Measurements from ENCODE around the gene SCAPER.

The SCAPER gene

GRCh38 chr15:76342058-76342381, 563.1 kb downstream of the SCAPER start:
- CTCF ChIA-PET = no interaction called here
- H3K27ac ChIP-seq (ENCODE audit: extremely low read depth, low read depth, low read length) = no peak overlapping the region

GRCh38 chr15:76341366-76342057, 563.6 kb downstream of the SCAPER start:
- CTCF ChIA-PET = no interaction called here
- peaks cover 0 to 41% of the 10 kb centered on the region in 2 experiments; a peak in 1 of 3 replicates for H3K36me3 ChIP-seq (ENCODE audit: control insufficient read depth in 2 of 2, insufficient read depth in 1 of 2, low read length in 2 of 2)

More at GRCh38 chr15:76342058-76342381, 563.1 kb downstream of the SCAPER start:
- Histone ChIP-seq H3K36me3 (ENCODE audit: control insufficient read depth in 2 of 2, insufficient read depth in 1 of 2, low read length in 2 of 2) (peaks cover 0 to 41% of the 10 kb centered on the region in 2 experiments; a peak in 1 of 3 replicates), H3K4me1 (ENCODE audit: control insufficient read depth, insufficient read depth, low read length) (peaks cover 26% of the 10 kb centered on the region), H3K4me3 (ENCODE audit: low read depth, low read length) (no peak overlapping the region), H3K9me3 (ENCODE audit: control insufficient read depth, insufficient read depth, low read depth, low read length) (no peaks in the 10 kb centered on the region)
- POLR2A ChIA-PET = no interaction called here
- TF ChIP-seq ZNF488 (tag by site-specific recombination; IDR thresholded peaks at IDR 0.05) (no peak), ZNF426 (tag by site-specific recombination; IDR thresholded peaks at IDR 0.05) (no peak), ZNF654 (tag by site-specific recombination; IDR thresholded peaks at IDR 0.05; ENCODE audit: low read depth) (no peak), ZBTB8A (tag by site-specific recombination; IDR thresholded peaks at IDR 0.05) (no peak), SETDB1 (IDR thresholded peaks at IDR 0.05; ENCODE audit: insufficient read length, low read length) (no peak), BCL6B (tag by site-specific recombination; IDR thresholded peaks at IDR 0.05) (no peak), REPIN1 (tag by site-specific recombination; IDR thresholded peaks at IDR 0.05; ENCODE audit: low read depth) (no peak), BCL11B (tag by site-specific recombination; IDR thresholded peaks at IDR 0.05; ENCODE audit: low read depth) (no peak), KLF10 (tag by site-specific recombination; IDR thresholded peaks at IDR 0.05) (no peak), ZNF449 (tag by site-specific recombination; IDR thresholded peaks at IDR 0.05) (no peak), ZNF433 (tag by site-specific recombination; IDR thresholded peaks at IDR 0.05; ENCODE audit: low read depth) (no peak), ZSCAN23 (tag by site-specific recombination; IDR thresholded peaks at IDR 0.05) (no peak), ZNF274 (IDR thresholded peaks at IDR 0.05; ENCODE audit: low read length) (no peak), ZNF274 (tag by site-specific recombination; IDR thresholded peaks at IDR 0.05; ENCODE audit: borderline replicate concordance) (no peak), KLF8 (tag by site-specific recombination; IDR thresholded peaks at IDR 0.05) (no peak), PRDM4 (tag by site-specific recombination; IDR thresholded peaks at IDR 0.05) (no peak), GLI4 (tag by site-specific recombination; IDR thresholded peaks at IDR 0.05) (no peak)

More at GRCh38 chr15:76341366-76342057, 563.6 kb downstream of the SCAPER start:
- Histone ChIP-seq H3K9me3 (ENCODE audit: control insufficient read depth, insufficient read depth, low read depth, low read length) (no peaks in the 10 kb centered on the region), H3K4me3 (ENCODE audit: low read depth, low read length) (no peak overlapping the region), H3K27ac (ENCODE audit: extremely low read depth, low read depth, low read length) (no peak overlapping the region), H3K4me1 (ENCODE audit: control insufficient read depth, insufficient read depth, low read length) (peaks cover 26% of the 10 kb centered on the region)
- TF ChIP-seq ZBTB17 (tag by site-specific recombination; IDR thresholded peaks at IDR 0.05) (no peak), ZNF202 (tag by site-specific recombination; IDR thresholded peaks at IDR 0.05; ENCODE audit: borderline replicate concordance) (peak; percentile 69; the same call in 1 of the 2 replicates), ZBTB11 (tag by site-specific recombination; conservative IDR thresholded peaks at IDR 0.05; ENCODE audit: low read depth) (no peak)
- POLR2A ChIA-PET = interaction anchor here (1.1 kb wide), 1 partner anchor 30 kb away, joined by 3 read pairs; the partner anchor contains the start of gene ETFA

Measured in HEK293 (cell line).